Endothelial cell of umbilical vein (primary cell): ENCODE data around the gene ZC3H12A. TPM values are rescaled to one million over a fixed set of nuclear protein-coding genes. Genes with fewer than 3 reads are reported as not detected.
"Not testable (repeated sequence)": the region's sequence is repeated elsewhere in the genome, so short reads cannot be mapped to it uniquely, and the experiment has no call there.

ENCODE experiments used
- BruUV-seq: library from RNA; stranded (reverse); fragments of 400-500 nt; replicated peaks from 2 replicates; lab custom pipeline; 2021; lab: Mats Ljungman, UMichigan
- CTCF ChIA-PET: fragments of 300-600, 350-600 bp; sonication (Branson Sonifier 250); formaldehyde crosslinking; loops from one replicate; lab custom pipeline; 2021; ENCODE audit warnings: antibody characterized with exemption, inconsistent platforms; lab: Charles Lee
- POLR2A ChIA-PET: fragments of 300-600, 350-600 bp; sonication (Branson Sonifier 250); formaldehyde crosslinking; loops from one replicate; lab custom pipeline; 2021; ENCODE audit warnings: antibody characterized with exemption, inconsistent platforms; lab: Charles Lee
- DNase-seq: peaks from one replicate; pipeline ENCODE4 v3.0.0-alpha.2; 2011; ENCODE audit warnings: low read depth, low spot score
- FAIRE-seq: peaks from 2 replicates; lab custom pipeline; 2011; peaks lifted over from hg19 to GRCh38; lab: Jason Lieb, UNC
- H2AFZ ChIP-seq: 2 replicates; pipeline ENCODE4 v1.6.0; 2012; ENCODE audit warnings: low read depth, low read length, control low read depth, inconsistent platforms
- H3K27ac ChIP-seq: 2 replicates; pipeline ENCODE4 v1.5.1; 2011; ENCODE audit warnings: low read depth, mild to moderate bottlenecking, control low read depth, low read length, moderate library complexity; ENCODE audit not compliant: insufficient read depth
- H3K27me3 ChIP-seq, 2 experiments: 2 replicates each; pipeline versions ENCODE4 v1.6.0 to v1.6.1; 2011; ENCODE audit warnings: low read length in 2 of 2, mixed read lengths in 1 of 2; ENCODE audit not compliant: control insufficient read depth in 2 of 2, insufficient read depth in 2 of 2
- H3K36me3 ChIP-seq, 2 experiments: 2 replicates in 1 of 2; 3 replicates in 1 of 2; pipeline ENCODE4 v1.5.1; 2011; ENCODE audit warnings: low read length in 2 of 2, mild to moderate bottlenecking in 1 of 2, moderate library complexity in 1 of 2; ENCODE audit not compliant: control insufficient read depth in 2 of 2, insufficient read depth in 2 of 2; ENCODE audit errors: extremely low read depth in 1 of 2
- H3K4me1 ChIP-seq: 3 replicates; pipeline ENCODE4 v1.5.1; 2011; ENCODE audit warnings: mild to moderate bottlenecking, low read length; ENCODE audit not compliant: control insufficient read depth, insufficient read depth; ENCODE audit errors: extremely low read depth
- H3K4me2 ChIP-seq: 2 replicates; pipeline ENCODE4 v1.6.1; 2011; ENCODE audit warnings: low read length, control low read depth, mixed read lengths; ENCODE audit not compliant: insufficient read depth
- H3K4me3 ChIP-seq, 3 experiments: fragments of 200-600 bp in 1 of 3; sonication (generic), shearing (Covaris generic) in 1 of 3; replicated peaks in 1 of 3; 2 replicates each; pipeline ENCODE4 v1.5.1; 2011 to 2016; ENCODE audit warnings: control low read depth in 3 of 3, low read length in 3 of 3, mild to moderate bottlenecking in 2 of 3, inconsistent platforms in 1 of 3, low read depth in 1 of 3, moderate library complexity in 1 of 3; ENCODE audit not compliant: insufficient read depth in 1 of 3
- H3K79me2 ChIP-seq: 2 replicates; pipeline ENCODE4 v1.6.0; 2012; ENCODE audit warnings: low read length, inconsistent platforms; ENCODE audit not compliant: control insufficient read depth, insufficient read depth
- H3K9ac ChIP-seq: replicated peaks from 2 replicates; pipeline ENCODE3; 2011; ENCODE audit warnings: low read length, control low read depth; ENCODE audit not compliant: insufficient read depth; ENCODE audit errors: extremely low read depth
- H3K9me1 ChIP-seq: replicated peaks from 3 replicates; pipeline ENCODE4 v1.6.0; 2011; ENCODE audit warnings: mild to moderate bottlenecking, low read length; ENCODE audit not compliant: control insufficient read depth, insufficient read depth; ENCODE audit errors: extremely low read depth
- H3K9me3 ChIP-seq: replicated peaks from 2 replicates; pipeline ENCODE4 v1.5.1; 2012; ENCODE audit warnings: low read length, inconsistent platforms; ENCODE audit not compliant: control insufficient read depth, insufficient read depth
- H4K20me1 ChIP-seq: replicated peaks from 2 replicates; pipeline ENCODE3; 2011; ENCODE audit warnings: mild to moderate bottlenecking, low read length; ENCODE audit not compliant: control insufficient read depth, insufficient read depth; ENCODE audit errors: extremely low read depth
- CTCF ChIP-seq, 2 donors: IDR thresholded peaks; 1 replicate in 1 of 2; 2 replicates in 1 of 2; pipeline ENCODE4 v1.5.1; 2011; ENCODE audit warnings: low read length in 2 of 2, mild to moderate bottlenecking in 2 of 2, moderate library complexity in 2 of 2, control low read depth in 1 of 2, inconsistent platforms in 1 of 2, low read depth in 1 of 2; ENCODE audit not compliant: insufficient read depth in 1 of 2; ENCODE audit errors: extremely low read depth in 1 of 2
- EZH2 ChIP-seq: IDR thresholded peaks from 2 replicates; pipeline ENCODE4 v1.6.1; 2012; ENCODE audit warnings: borderline replicate concordance, low read depth, mild to moderate bottlenecking, moderate library complexity, low read length, inconsistent platforms; ENCODE audit not compliant: severe bottlenecking
- FOS ChIP-seq: IDR thresholded peaks from 2 replicates; pipeline ENCODE4 v1.6.1; 2011; ENCODE audit warnings: mild to moderate bottlenecking, low read length, moderate library complexity, borderline replicate concordance; ENCODE audit not compliant: insufficient read depth
- GATA2 ChIP-seq: IDR thresholded peaks from 2 replicates; pipeline ENCODE4 v1.7.0; 2011; ENCODE audit warnings: low read depth, mild to moderate bottlenecking, moderate library complexity, mixed read lengths, low read length; ENCODE audit not compliant: insufficient read length, insufficient read depth
- JUN ChIP-seq: IDR thresholded peaks from 2 replicates; pipeline ENCODE4 v1.6.1; 2011; ENCODE audit warnings: borderline replicate concordance, low read depth; ENCODE audit not compliant: insufficient read length, insufficient read depth
- MAX ChIP-seq: IDR thresholded peaks from 2 replicates; pipeline ENCODE4 v1.6.1; 2011; ENCODE audit not compliant: insufficient read depth, insufficient read length
- MYC ChIP-seq: IDR thresholded peaks from one replicate; pipeline ENCODE4 v1.6.1; 2011; ENCODE audit warnings: mild to moderate bottlenecking, low read depth, low read length
- POLR2A ChIP-seq: IDR thresholded peaks from 2 replicates; pipeline ENCODE4 v1.6.1; 2012; ENCODE audit warnings: low read depth, mild to moderate bottlenecking, control low read depth, low read length
- POLR2AphosphoS5 ChIP-seq: IDR thresholded peaks from 2 replicates; pipeline ENCODE4 v1.6.1; 2012; ENCODE audit warnings: low read depth, mild to moderate bottlenecking, control low read depth, low read length, moderate library complexity; ENCODE audit not compliant: insufficient read depth
- dilution Hi-C: fragments of 300-500 bp; cut with MboI; formaldehyde crosslinking; loops from one replicate; pipeline ENCODE4 v1.15.0; 2019; ENCODE audit warnings: low sequenced_read_pairs; ENCODE audit not compliant: extremely low pct_ligation_motif_present
- intact Hi-C: fragments of 100-400 bp; cut with micrococcal nuclease; formaldehyde crosslinking; loops from one replicate; pipeline ENCODE4 v1.10.0; 2022
- polyA plus RNA-seq, 4 experiments: library from polyadenylated mRNA; depleted of rRNA in 3 of 4; stranded (reverse) in 3 of 4; unstranded in 1 of 4; fragments of >200 nt; gene quantifications; 2 replicates each; pipeline versions ENCODE4 v1.2.1 to v1.2.3, GENCODE V29; 2011 to 2012; ENCODE audit warnings: missing spikeins in 1 of 4
- total RNA-seq: library from RNA; stranded (reverse); gene quantifications from 2 replicates; pipeline ENCODE4 v1.2.3, GENCODE V29; 2021

Gene ZC3H12A
- total and polyA plus RNA-seq, 2 donors (not counting 3 experiments of a cell fraction or from before 2014, with no cell fraction given), result 6.3 to 9.4 TPM

- Histone ChIP-seq H4K20me1 (no peaks in the 10 kb centered on the region), H3K9ac (no peak overlapping the region), H3K4me3 (no peak overlapping the region), H3K27me3 (no peaks in the 10 kb centered on the region), H3K9me1 (no peaks in the 10 kb centered on the region), H3K4me1 (peaks cover 9% of the 10 kb centered on the region), H3K9me3 (no peaks in the 10 kb centered on the region), H3K27ac (no peak overlapping the region), H3K36me3 (peaks cover 17% of the 10 kb centered on the region in 2 experiments), H3K79me2 (peaks cover 5% of the 10 kb centered on the region), H3K4me2 (no peak overlapping the region), H2AFZ (no peak overlapping the region)
- dilution Hi-C loops, result no loop called here
- TF ChIP-seq MYC (no peak), POLR2AphosphoS5 (no peak), CTCF (IDR thresholded peaks at IDR 0.05; ENCODE audit: extremely low read depth in 1 of 2, insufficient read depth in 1 of 2, low read depth in 1 of 2, low read length in 2 of 2) (no peak), POLR2A (no peak), GATA2 (no peak), MAX (no peak), FOS (no peak), EZH2 (no peak), JUN (no peak)
- DNase-seq (no peak), FAIRE-seq (no peak)
- ChIA-PET CTCF (interaction anchor here (1.7 to 1.8 kb wide), 2 partner anchors 13 to 15 kb away, joined by 9 to 16 read pairs; partner anchors contain the start of gene MEAF6), POLR2A (no interaction called here)
- intact Hi-C loops, result no loop called here
- no TSS peak for BruUV-seq
These were observed 27.7 kb downstream of the ZC3H12A start for GRCh38 chr1:37502104-37502503.

- POLR2A ChIA-PET, H3K9me1 ChIP-seq, DNase-seq, H2AFZ ChIP-seq, FAIRE-seq, H3K9ac ChIP-seq, H3K27me3 ChIP-seq, H3K27ac ChIP-seq, H3K4me1 ChIP-seq, H3K79me2 ChIP-seq, intact Hi-C loops, H3K4me2 ChIP-seq, dilution Hi-C loops, H3K4me3 ChIP-seq, BruUV-seq, H4K20me1 ChIP-seq, H3K9me3 ChIP-seq: not testable (repeated sequence)
- CTCF ChIA-PET, result interaction anchor here (0.7 to 1.8 kb wide), 4 partner anchors 12 to 1014 kb away, joined by 3 to 16 read pairs (median 6); partner anchors contain the start of gene MEAF6
- H3K36me3 ChIP-seq, result peaks cover 17% of the 10 kb centered on the region in 2 experiments
These were observed 28.4 kb downstream of the ZC3H12A start for GRCh38 chr1:37502791-37503190.
